ENCODE results near the gene CEMIP2. TPM values are rescaled to one million over a fixed set of nuclear protein-coding genes. Genes with fewer than 3 reads are reported as not detected.

The CEMIP2 gene
- total RNA-seq, 1 experiment from 2014 or later, result 17.7 TPM

- intact Hi-C loops (cut with micrococcal nuclease), result no loop called here
- Mint-ChIP-seq H3K27me3 (ENCODE audit: insufficient read depth, unreplicated experiment) (no peaks in the 10 kb centered on the region), H3K4me1 (ENCODE audit: insufficient read depth, unreplicated experiment) (peaks cover 14% of the 10 kb centered on the region), H3K36me3 (ENCODE audit: insufficient read depth, unreplicated experiment) (no peaks in the 10 kb centered on the region), H3K4me3 (ENCODE audit: unreplicated experiment) (no peak overlapping the region), H3K9me3 (ENCODE audit: unreplicated experiment) (no peaks in the 10 kb centered on the region), H3K27ac (ENCODE audit: low read depth, unreplicated experiment) (no peak overlapping the region)
- BruUV-seq (replicated peaks), result no TSS peak
- no peak for TF ChIP-seq CTCF (IDR thresholded peaks at IDR 0.05; ENCODE audit: unreplicated experiment)
- ChIA-PET POLR2A (no interaction called here), CTCF (interaction anchor here (0.7 to 5.0 kb wide), 7 partner anchors 9 to 800 kb away, joined by 3 to 26 read pairs (median 4); no protein-coding TSS in a partner anchor)
- no peak for DNase-seq (ENCODE audit: unreplicated experiment)
Measured at GRCh38 chr9:71781391-71781790, 13.1 kb upstream of the CEMIP2 start.

- intact Hi-C loops (cut with micrococcal nuclease), result no loop called here
- Mint-ChIP-seq H3K4me1 (ENCODE audit: insufficient read depth, unreplicated experiment) (peaks cover 14% of the 10 kb centered on the region), H3K9me3 (ENCODE audit: unreplicated experiment) (no peaks in the 10 kb centered on the region), H3K4me3 (ENCODE audit: unreplicated experiment) (no peak overlapping the region), H3K36me3 (ENCODE audit: insufficient read depth, unreplicated experiment) (no peaks in the 10 kb centered on the region), H3K27ac (ENCODE audit: low read depth, unreplicated experiment) (no peak overlapping the region), H3K27me3 (ENCODE audit: insufficient read depth, unreplicated experiment) (no peaks in the 10 kb centered on the region)
- CTCF ChIA-PET, result interaction anchor here (0.6 to 5.0 kb wide), 8 partner anchors 9 to 175 kb away, joined by 3 to 26 read pairs (median 3); no protein-coding TSS in a partner anchor
- no peak for TF ChIP-seq CTCF (IDR thresholded peaks at IDR 0.05; ENCODE audit: unreplicated experiment)
- POLR2A ChIA-PET, result no interaction called here
- BruUV-seq (replicated peaks), result no TSS peak
- no peak for DNase-seq (ENCODE audit: unreplicated experiment)
Measured at GRCh38 chr9:71780953-71781352, 12.6 kb upstream of the CEMIP2 start.

GRCh38 chr9:71778085-71778484 lies 9.8 kb upstream of the CEMIP2 start:
- Mint-ChIP-seq H3K4me1 (ENCODE audit: insufficient read depth, unreplicated experiment) (peaks cover 8% of the 10 kb centered on the region), H3K9me3 (ENCODE audit: unreplicated experiment) (no peaks in the 10 kb centered on the region), H3K27ac (ENCODE audit: low read depth, unreplicated experiment) (no peak overlapping the region), H3K27me3 (ENCODE audit: insufficient read depth, unreplicated experiment) (no peaks in the 10 kb centered on the region), H3K4me3 (ENCODE audit: unreplicated experiment) (no peak overlapping the region), H3K36me3 (ENCODE audit: insufficient read depth, unreplicated experiment) (no peaks in the 10 kb centered on the region)
- DNase-seq (ENCODE audit: unreplicated experiment), result no peak
- BruUV-seq (replicated peaks), result no TSS peak
- TF ChIP-seq CTCF (IDR thresholded peaks at IDR 0.05; ENCODE audit: unreplicated experiment), result no peak
- intact Hi-C loops (cut with micrococcal nuclease), result no loop called here
- CTCF ChIA-PET, result interaction anchor here (0.6 to 1.2 kb wide), 10 partner anchors 8 to 494 kb away, joined by 3 to 5 read pairs (median 4); no protein-coding TSS in a partner anchor
- POLR2A ChIA-PET, result no interaction called here

GRCh38 chr9:71774920-71775319 lies 6.6 kb upstream of the CEMIP2 start:
- POLR2A ChIA-PET, result no interaction called here
- intact Hi-C loops (cut with micrococcal nuclease), result no loop called here
- BruUV-seq (replicated peaks), result no TSS peak

More at GRCh38 chr9:71774920-71775319, 6.6 kb upstream of the CEMIP2 start:
- peaks cover 4% of the 10 kb centered on the region for H3K4me1 Mint-ChIP-seq (ENCODE audit: insufficient read depth, unreplicated experiment)
- no peak for TF ChIP-seq CTCF (IDR thresholded peaks at IDR 0.05; ENCODE audit: unreplicated experiment)
- H3K4me3 Mint-ChIP-seq (ENCODE audit: unreplicated experiment), result no peak overlapping the region
- H3K27me3 Mint-ChIP-seq (ENCODE audit: insufficient read depth, unreplicated experiment), result no peaks in the 10 kb centered on the region
- H3K27ac Mint-ChIP-seq (ENCODE audit: low read depth, unreplicated experiment), result no peak overlapping the region
- H3K36me3 Mint-ChIP-seq (ENCODE audit: insufficient read depth, unreplicated experiment), result no peaks in the 10 kb centered on the region
- CTCF ChIA-PET, result no interaction called here
- no peak for DNase-seq (ENCODE audit: unreplicated experiment)
- no peaks in the 10 kb centered on the region for H3K9me3 Mint-ChIP-seq (ENCODE audit: unreplicated experiment)

Measured in MCF 10A (cell line).